A204.1 (cell line): ENCODE data around the gene ADCK2.
"Not testable (repeated sequence)": the region's sequence is repeated elsewhere in the genome, so short reads cannot be mapped to it uniquely, and the experiment has no call there.

Experiments used
- FAIRE-seq: peaks from 2 replicates; lab custom pipeline; 2012; peaks lifted over from hg19 to GRCh38; lab: Jason Lieb, UNC

The ADCK2 gene

DNA sequence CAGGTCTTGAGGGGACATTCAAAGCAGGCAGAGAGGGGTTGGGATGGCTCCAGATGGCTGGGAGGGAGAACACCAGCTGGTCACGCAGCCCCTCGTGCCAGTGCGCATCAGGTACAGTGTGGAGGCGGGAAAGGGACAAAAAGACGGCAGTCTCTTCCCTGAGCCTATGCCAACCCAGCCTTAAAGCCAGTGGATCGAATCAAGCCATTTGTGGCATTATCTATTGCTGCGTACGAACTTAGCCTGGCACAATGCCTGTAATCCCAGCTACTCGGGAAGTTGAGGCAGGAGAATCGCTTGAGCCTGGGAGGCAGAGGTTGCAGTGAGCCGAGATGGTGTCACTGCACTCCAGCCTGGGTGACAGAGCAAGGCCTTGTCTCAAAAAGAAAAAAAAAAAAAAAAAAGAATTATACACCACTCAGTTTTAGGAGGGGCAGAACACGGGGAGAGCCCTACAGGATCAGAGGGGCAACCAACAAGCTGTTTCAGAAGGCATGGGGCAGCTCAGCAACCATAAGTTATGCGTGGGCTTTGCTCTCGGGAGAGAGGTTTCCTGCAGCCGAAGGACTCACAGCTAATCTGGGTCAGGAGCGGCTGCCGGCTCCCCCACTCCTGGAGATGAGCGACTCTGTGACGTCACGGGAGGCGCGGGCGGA lies 23.4 kb downstream of the ADCK2 start:
- no peak for FAIRE-seq

- FAIRE-seq = no peak
Observed at GRCh38 chr7:140696680-140697446, 24.1 kb downstream of the ADCK2 start, which contains the start of gene NDUFB2. TSS of gene NDUFB2 (plus strand) at chr7:140696708. CDS start at chr7:140696745, 37 bp downstream.

- FAIRE-seq = no peak
Observed at GRCh38 chr7:140697447-140698143, 24.9 kb downstream of the ADCK2 start.

GRCh38 chr7:140698477-140698876 lies 25.7 kb downstream of the ADCK2 start:
- no peak for FAIRE-seq

DNA sequence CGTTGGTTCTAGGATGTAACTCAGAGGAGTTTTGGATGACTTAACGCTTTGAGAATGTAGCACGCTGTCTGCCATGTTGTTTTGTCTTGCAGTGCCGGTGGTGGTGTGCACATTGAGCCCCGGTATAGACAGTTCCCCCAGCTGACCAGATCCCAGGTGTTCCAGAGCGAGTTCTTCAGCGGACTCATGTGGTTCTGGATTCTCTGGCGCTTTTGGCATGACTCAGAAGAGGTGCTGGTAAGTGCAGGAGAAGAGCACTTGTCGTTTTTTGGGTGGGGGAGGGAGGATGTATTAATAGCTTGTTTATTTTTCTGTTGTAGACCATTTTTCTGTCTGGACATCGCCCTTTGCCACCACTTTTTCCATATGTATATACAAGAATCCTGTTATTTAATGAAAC lies 30.0 kb downstream of the ADCK2 start:
- no peak for FAIRE-seq

DNA sequence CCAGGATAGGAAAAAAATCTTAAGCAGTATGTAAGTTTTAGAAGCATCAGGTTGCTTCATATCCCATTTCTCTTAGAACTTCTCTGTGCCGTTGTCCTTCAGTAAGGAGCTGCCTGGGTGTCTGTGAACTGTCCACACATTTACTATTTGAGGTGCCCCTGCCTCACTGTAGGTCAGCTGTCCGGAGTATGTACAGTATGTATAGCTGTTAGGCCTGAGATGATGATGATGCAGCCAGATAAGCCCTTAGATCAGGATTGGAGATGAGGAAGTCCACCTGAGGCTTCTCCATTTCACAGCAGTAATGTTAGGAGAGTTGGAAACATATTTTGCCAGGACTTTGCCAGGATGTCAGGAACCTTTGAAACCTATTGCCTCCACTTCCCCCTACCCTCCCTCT lies 31.5 kb downstream of the ADCK2 start:
- no peak for FAIRE-seq

DNA sequence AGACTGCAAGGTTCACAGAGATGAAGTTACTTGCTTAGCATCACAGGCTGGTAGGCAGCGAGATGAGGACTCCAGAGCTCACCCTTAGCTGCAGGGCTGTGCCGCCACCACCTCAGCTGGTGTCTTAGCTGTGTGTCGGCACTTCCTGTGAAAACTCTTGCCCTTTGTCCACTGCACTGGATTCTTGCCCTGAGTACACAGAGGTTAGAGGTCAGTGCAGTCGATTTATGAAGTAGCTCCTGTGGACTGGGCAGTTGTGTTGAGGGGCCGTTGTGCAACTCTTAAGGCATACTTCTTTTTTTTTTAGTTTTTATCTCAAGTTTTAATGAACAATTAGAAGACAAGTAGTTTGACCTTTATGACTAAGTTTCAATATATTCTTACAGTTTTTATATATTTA lies 34.4 kb downstream of the ADCK2 start:
- FAIRE-seq = no peak

- FAIRE-seq = not testable (repeated sequence)
Observed at GRCh38 chr7:140708764-140709163, 36.0 kb downstream of the ADCK2 start.

DNA sequence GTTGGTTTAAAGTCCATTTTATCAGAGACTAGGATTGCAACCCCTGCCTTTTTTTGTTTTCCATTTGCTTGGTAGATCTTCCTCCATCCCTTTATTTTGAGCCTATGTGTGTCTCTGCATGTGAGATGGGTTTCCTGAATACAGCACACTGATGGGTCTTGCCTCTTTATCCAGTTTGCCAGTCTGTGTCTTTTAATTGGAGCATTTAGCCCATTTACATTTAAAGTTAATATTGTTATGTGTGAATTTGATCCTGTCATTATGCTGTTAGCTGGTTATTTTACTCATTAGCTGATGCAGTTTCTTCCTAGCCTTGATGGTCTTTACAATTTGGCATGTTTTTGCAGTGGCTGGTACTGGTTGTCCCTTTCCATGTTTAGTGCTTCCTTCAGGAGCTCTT lies 39.6 kb downstream of the ADCK2 start:
- not testable (repeated sequence) for FAIRE-seq

DNA sequence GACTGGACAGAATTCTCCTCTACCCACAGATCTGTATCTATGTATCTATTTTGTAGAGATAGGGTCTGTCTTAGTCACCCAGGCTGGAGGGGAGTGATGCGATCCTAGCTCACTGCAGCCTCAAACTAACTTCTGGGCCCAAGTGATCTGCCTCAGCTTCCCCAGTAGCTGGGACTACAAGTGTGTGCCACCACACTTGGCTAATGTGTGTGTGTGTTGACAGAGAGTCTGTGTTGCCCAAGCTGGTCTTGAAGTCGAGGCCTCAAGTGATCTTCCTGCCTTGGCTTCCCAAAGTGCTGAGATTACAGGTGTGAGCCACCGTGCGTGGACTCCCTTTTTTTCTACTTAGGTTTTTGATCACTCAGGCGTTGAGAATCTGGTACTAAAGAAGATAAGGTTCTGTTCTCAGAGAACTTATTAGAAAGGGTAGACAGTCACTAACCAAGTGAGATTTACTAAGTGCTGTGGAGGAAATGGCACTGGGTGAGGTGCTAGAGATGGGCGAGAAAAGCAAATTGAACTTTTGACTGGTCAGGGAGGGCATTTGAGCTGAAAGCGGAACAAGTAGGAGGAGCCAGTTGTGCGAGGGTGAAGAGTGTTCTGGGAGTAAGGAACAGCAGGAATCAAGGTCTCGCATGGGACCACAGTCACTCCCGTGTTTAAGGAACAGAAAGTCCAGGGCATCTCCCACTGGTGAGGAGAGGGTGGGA lies 41.7 kb downstream of the ADCK2 start:
- FAIRE-seq = no peak

DNA sequence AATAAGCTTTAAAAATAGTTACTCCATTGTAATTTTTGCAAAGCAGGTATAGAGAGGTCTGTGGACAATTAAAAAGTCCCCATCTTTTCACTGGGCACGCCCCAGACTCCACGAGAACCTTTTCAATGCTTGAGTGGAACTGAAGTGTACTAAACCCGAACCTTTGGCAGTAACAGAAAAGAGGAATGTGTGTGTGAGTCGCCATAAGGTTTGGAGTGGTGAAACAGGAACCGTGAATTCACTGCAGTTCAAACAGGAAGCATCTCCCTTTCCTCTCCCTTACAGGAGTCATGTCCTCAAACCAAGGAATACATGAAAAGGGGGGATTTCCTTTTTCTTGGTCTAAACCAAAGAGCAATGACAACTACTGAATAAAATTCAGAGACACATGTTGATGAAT lies 47.0 kb downstream of the ADCK2 start:
- no peak for FAIRE-seq

DNA sequence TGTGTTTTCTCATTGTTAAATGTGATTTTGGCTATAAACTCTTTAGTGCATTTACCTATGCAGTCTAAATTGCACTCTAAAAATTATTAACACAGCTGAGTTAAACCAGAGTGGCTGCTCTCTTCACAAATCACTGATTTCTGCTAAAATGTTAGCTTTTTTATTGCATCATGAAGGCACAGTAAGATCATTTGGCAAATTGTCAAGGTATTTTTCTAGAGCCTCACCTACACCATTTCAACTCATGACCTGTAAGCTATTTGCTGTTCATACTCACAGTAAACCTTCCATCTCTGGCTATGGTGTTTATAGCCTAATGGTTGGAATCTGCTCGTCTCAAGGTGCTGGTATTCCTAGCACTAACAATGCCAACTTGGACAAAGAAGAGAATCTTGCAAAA lies 49.5 kb downstream of the ADCK2 start:
- no peak for FAIRE-seq

DNA sequence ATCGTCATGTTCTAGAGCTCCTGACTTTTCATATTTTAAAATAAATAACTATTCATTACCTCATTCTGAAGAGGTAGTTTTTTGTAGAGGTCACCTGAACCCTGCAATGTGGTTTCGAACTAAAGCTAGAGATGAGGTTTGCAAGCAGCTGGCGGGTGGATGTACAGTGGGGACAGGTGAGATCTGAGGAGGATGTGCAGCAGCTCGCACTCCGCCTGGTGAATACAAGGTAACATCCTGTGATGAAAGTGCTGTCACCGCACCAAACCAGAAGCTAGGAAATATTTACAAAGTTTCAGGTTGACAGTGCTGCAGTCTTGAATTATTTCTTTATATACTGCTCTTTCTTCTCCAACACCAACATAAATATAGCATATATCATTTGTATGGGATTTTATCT lies 50.3 kb downstream of the ADCK2 start:
- FAIRE-seq = no peak

GRCh38 chr7:140723574-140723973 lies 50.8 kb downstream of the ADCK2 start:
- FAIRE-seq = no peak

GRCh38 chr7:140724706-140725105 lies 52.0 kb downstream of the ADCK2 start:
- no peak for FAIRE-seq

- FAIRE-seq = peak; percentile 96
Observed at GRCh38 chr7:140726281-140726680, 53.5 kb downstream of the ADCK2 start.

DNA sequence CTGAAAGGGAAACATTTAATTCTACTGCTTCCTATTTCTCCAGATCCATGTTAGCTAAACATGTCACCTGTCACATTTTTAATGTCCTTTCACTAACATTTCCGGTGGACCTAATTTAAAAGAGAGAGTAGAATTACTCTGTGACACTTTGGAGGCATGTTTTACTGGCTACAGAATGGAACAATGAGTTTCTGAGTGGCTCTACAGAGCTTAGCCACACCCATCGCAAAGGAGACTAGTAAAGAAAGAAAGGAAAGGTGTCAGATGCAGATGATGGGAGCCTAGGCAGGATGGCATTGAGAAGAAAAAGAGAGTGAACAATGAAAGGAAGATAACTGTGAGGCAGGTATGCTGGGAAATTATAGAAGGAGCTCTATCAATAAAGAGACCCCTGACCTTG lies 59.7 kb downstream of the ADCK2 start:
- FAIRE-seq = no peak

DNA sequence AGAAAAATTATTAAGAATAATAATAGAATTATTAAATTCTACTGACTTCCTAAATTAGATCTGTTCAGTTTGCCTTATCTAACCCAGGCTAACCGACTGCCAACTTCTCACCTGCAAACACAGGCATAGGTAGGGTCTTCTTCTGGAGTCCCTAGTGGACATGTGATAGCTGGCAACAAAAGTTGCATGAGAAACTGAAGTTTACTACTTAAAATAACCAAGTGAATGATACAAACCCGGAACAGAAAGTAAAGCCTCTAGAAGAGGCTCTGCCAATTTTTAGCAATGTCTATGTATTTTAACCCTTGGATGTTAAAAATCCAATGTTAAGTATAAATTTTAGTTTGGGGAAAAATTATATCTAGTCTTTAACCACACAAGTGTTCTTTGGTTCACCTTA lies 61.4 kb downstream of the ADCK2 start:
- FAIRE-seq = peak; percentile 55

GRCh38 chr7:140734729-140735128 lies 62.0 kb downstream of the ADCK2 start:
- peak; percentile 71 for FAIRE-seq

DNA sequence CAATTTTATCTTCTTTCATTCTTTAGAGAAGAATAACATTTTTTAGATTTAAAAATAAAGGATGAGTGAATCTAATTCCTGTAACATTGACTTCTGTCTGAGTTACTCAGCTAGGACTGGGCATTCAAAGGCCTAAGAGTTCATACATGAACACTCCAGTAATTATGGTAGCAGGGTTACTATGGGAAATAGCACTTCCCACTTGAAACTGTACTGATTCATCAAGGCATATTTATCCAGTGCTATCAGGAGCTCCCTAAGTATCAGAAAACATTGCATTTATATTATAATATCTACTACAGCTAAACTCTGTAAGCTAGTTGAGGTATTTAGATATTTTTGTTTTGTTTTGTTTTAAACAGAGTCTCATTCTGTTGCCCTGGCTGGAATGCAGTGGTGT lies 65.5 kb downstream of the ADCK2 start:
- no peak for FAIRE-seq

- not testable (repeated sequence) for FAIRE-seq
Observed at GRCh38 chr7:140743255-140743654, 70.5 kb downstream of the ADCK2 start.

- no peak for FAIRE-seq
Observed at GRCh38 chr7:140744005-140744404, 71.3 kb downstream of the ADCK2 start.
